BJ (cell line): ENCODE data around the gene WIZ. TPM values are rescaled to one million over a fixed set of nuclear protein-coding genes. Genes with fewer than 3 reads are reported as not detected.
"Not testable (repeated sequence)": the region's sequence is repeated elsewhere in the genome, so short reads cannot be mapped to it uniquely, and the experiment has no call there.

Source experiments
- CTCF ChIA-PET: fragments of 350-600 bp; formaldehyde crosslinking; extraction: SDS; loops from one replicate; lab custom pipeline; 2021; ENCODE audit warnings: antibody characterized with exemption, inconsistent platforms; lab: Yijun Ruan, JAX
- POLR2A ChIA-PET: fragments of 300-600 bp; sonication (Branson Sonifier 250); formaldehyde crosslinking; extraction: SDS; loops from one replicate; lab custom pipeline; 2021; ENCODE audit warnings: antibody characterized with exemption; lab: Charles Lee
- DNase-seq: peaks from one replicate; pipeline ENCODE4 v3.0.0-alpha.2; 2011; ENCODE audit warnings: low read depth
- H3K27me3 ChIP-seq: 2 replicates; pipeline ENCODE4 v1.6.0; 2011; ENCODE audit warnings: low read length; ENCODE audit not compliant: control insufficient read depth, insufficient read depth
- H3K36me3 ChIP-seq: 2 replicates; pipeline ENCODE4 v1.5.1; 2011; ENCODE audit warnings: low read length; ENCODE audit not compliant: control insufficient read depth, insufficient read depth
- H3K4me3 ChIP-seq: 2 replicates; pipeline ENCODE4 v1.5.1; 2011; ENCODE audit warnings: low read depth, mild to moderate bottlenecking, control low read depth, low read length
- CTCF ChIP-seq: IDR thresholded peaks from 2 replicates; pipeline ENCODE4 v1.5.1; 2011; ENCODE audit warnings: low read depth, mild to moderate bottlenecking, control low read depth, inconsistent platforms, low read length, moderate library complexity; ENCODE audit not compliant: insufficient read depth
- polyA plus RNA-seq: library from polyadenylated mRNA; depleted of rRNA; stranded (reverse); fragments of >200 nt; gene quantifications from 2 replicates; pipeline ENCODE4 v1.2.3, GENCODE V29; 2011

WIZ gene
- polyA plus RNA-seq, 1 experiment, result 10.9 TPM

- no peak for TF ChIP-seq CTCF
- H3K4me3 ChIP-seq, result no peak overlapping the region
- DNase-seq, result no peak
- ChIA-PET CTCF (interaction anchor here (1.0 kb wide), 1 partner anchor 20 kb away, joined by 3 read pairs; no protein-coding TSS in a partner anchor), POLR2A (no interaction called here)
- H3K27me3 ChIP-seq, result no peaks in the 10 kb centered on the region
- peaks cover 3% of the 10 kb centered on the region for H3K36me3 ChIP-seq
These were observed 36.9 kb downstream of the WIZ start for GRCh38 chr19:15412832-15413231.

- H3K4me3 ChIP-seq, DNase-seq, H3K36me3 ChIP-seq, H3K27me3 ChIP-seq: not testable (repeated sequence)
- POLR2A ChIA-PET, result interaction anchor here (0.6 kb wide), 2 partner anchors 17 to 156 kb away, joined by 4 to 5 read pairs; no protein-coding TSS in a partner anchor
- CTCF ChIA-PET, result interaction anchor here (1.0 kb wide), 1 partner anchor 26 kb away, joined by 3 read pairs; no protein-coding TSS in a partner anchor
These were observed 38.4 kb downstream of the WIZ start for GRCh38 chr19:15411351-15411750.

- POLR2A ChIA-PET, result interaction anchor here (0.6 kb wide), 1 partner anchor 17 kb away, joined by 3 read pairs; no protein-coding TSS in a partner anchor
These were observed 45.0 kb downstream of the WIZ start for GRCh38 chr19:15404780-15405211.

GRCh38 chr19:15404097-15404779 lies 45.5 kb downstream of the WIZ start:
- no peak overlapping the region for H3K4me3 ChIP-seq
- peaks cover 30% of the 10 kb centered on the region for H3K36me3 ChIP-seq
- POLR2A ChIA-PET, result no interaction called here
- DNase-seq, result no peak
- TF ChIP-seq CTCF, result no peak
- H3K27me3 ChIP-seq, result no peaks in the 10 kb centered on the region
- CTCF ChIA-PET, result no interaction called here

More at GRCh38 chr19:15404780-15405211, 45.0 kb downstream of the WIZ start:
- no peak for TF ChIP-seq CTCF
- Histone ChIP-seq H3K27me3 (no peaks in the 10 kb centered on the region), H3K4me3 (no peak overlapping the region), H3K36me3 (peaks cover 25% of the 10 kb centered on the region)
- CTCF ChIA-PET, result no interaction called here
- DNase-seq, result no peak

GRCh38 chr19:15403151-15403531 lies 46.6 kb downstream of the WIZ start:
- CTCF ChIA-PET, result no interaction called here
- no peaks in the 10 kb centered on the region for H3K27me3 ChIP-seq
- peaks cover 39% of the 10 kb centered on the region for H3K36me3 ChIP-seq
- POLR2A ChIA-PET, result no interaction called here
- no peak for DNase-seq
- TF ChIP-seq CTCF, result no peak
- no peak overlapping the region for H3K4me3 ChIP-seq
